Sigmoid colon (tissue), 4 donors: ENCODE measurements around the gene IRF7.

Experiments
- EP300 ChIP-seq, 4 donors: sonication (generic); formaldehyde crosslinking; IDR thresholded peaks; one replicate each; pipeline ENCODE4 v1.6.1; 2017; ENCODE audit warnings: antibody characterized with exemption in 4 of 4
- POLR2A ChIP-seq, 2 donors: fragments of 450-650 bp; IDR thresholded peaks; one replicate each; pipeline ENCODE4 v1.6.1; 2016; ENCODE audit warnings: antibody characterized with exemption in 2 of 2, mild to moderate bottlenecking in 2 of 2, moderate library complexity in 2 of 2
- POLR2AphosphoS5 ChIP-seq, 4 donors: sonication (generic); formaldehyde crosslinking; IDR thresholded peaks; one replicate each; pipeline ENCODE4 v1.6.1; 2017; ENCODE audit warnings: antibody characterized with exemption in 4 of 4
- TF ChIP-seq, protein P1 (sequence below), 4 experiments: fragments of 450-650 bp in 3 of 4; fragments of 200-600 bp in 1 of 4; IDR thresholded peaks; one replicate each; pipeline ENCODE4 v1.5.1; 2016 to 2019; ENCODE audit warnings: antibody characterized with exemption in 4 of 4, mild to moderate bottlenecking in 3 of 4, moderate library complexity in 2 of 4

DNA sequence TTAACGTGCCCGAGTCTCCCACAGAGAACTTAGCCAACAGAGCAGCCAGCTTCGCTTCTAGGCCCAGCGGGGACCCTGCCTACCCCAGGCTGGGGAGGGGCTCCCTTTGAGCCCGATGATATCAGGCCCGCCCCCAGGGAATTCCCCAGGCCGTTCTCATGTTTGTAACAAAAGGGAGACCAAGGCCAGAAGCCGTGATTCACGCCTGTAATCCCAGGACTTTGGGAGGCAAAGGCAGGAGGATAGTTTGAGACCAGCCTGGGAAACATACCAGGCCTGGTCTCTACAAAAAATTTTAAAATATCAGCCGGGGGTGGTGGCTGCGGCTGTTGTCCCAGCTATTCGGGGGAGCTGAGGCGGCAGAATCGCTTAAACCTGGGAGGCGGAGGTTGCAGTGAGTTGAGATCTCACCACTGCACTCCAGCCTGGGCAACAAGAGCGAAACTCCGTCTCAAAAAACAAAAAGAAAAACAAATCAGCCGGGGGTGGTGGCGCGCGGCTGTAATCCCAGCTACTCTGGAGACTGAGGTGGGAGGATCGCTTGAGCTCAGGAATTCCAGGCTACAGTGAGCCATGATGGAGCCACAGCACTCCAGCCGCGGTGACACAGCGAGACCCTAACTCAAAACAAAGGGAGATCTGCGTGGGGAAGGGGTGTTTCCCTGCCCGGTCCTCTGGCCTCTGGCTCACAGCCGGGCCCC is 23.0 kb upstream of the IRF7 start:
- TF ChIP-seq, protein P1, sequence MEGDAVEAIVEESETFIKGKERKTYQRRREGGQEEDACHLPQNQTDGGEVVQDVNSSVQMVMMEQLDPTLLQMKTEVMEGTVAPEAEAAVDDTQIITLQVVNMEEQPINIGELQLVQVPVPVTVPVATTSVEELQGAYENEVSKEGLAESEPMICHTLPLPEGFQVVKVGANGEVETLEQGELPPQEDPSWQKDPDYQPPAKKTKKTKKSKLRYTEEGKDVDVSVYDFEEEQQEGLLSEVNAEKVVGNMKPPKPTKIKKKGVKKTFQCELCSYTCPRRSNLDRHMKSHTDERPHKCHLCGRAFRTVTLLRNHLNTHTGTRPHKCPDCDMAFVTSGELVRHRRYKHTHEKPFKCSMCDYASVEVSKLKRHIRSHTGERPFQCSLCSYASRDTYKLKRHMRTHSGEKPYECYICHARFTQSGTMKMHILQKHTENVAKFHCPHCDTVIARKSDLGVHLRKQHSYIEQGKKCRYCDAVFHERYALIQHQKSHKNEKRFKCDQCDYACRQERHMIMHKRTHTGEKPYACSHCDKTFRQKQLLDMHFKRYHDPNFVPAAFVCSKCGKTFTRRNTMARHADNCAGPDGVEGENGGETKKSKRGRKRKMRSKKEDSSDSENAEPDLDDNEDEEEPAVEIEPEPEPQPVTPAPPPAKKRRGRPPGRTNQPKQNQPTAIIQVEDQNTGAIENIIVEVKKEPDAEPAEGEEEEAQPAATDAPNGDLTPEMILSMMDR (IDR thresholded peaks at IDR 0.05): no peak
- no peak for TF ChIP-seq POLR2AphosphoS5 (IDR thresholded peaks at IDR 0.05)
- no peak for TF ChIP-seq EP300 (IDR thresholded peaks at IDR 0.05)
- no peak for TF ChIP-seq POLR2A (IDR thresholded peaks at IDR 0.05)
